GM06990 (cell line): Measurements from ENCODE around the gene PSD4.

Experiments used
- DNase-seq: peaks from one replicate; pipeline ENCODE4 v3.0.0-alpha.2; 2011; ENCODE audit not compliant: insufficient read length; ENCODE audit errors: extremely low read depth
- H3K27me3 ChIP-seq: replicated peaks from 2 replicates; pipeline ENCODE4 v1.6.0; 2011; ENCODE audit warnings: low read length; ENCODE audit not compliant: control insufficient read depth, insufficient read depth
- H3K36me3 ChIP-seq: 2 replicates; pipeline ENCODE4 v1.5.1; 2011; ENCODE audit warnings: low read length; ENCODE audit not compliant: control insufficient read depth, insufficient read depth
- H3K4me3 ChIP-seq: replicated peaks from 2 replicates; pipeline ENCODE4 v1.5.1; 2011; ENCODE audit warnings: low read depth, mild to moderate bottlenecking, control low read depth, low read length
- CTCF ChIP-seq: IDR thresholded peaks from 2 replicates; pipeline ENCODE4 v1.5.1; 2011; ENCODE audit warnings: low read length, control low read depth, mild to moderate bottlenecking, inconsistent platforms; ENCODE audit not compliant: insufficient read depth, poor library complexity, severe bottlenecking

Gene PSD4

DNA sequence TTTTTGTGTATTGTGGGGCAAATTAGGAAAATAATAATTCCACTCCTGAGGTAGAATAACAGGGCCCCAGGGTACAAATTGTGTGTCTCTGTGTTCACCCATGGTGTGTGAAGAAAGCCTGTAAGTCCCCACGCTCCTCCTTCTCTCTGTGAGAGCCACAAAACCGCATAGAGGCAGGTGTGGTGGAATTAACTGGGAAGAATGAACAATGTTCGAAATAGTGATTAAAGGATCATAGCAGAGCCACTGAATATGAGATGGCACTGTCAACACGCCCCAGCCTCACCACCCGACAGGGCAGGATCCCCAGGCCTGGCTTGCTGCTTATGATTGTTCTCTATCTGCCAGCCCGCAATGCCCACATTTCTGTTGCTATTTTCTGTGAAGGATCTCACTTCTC is 32.3 kb upstream of the PSD4 start:
- H3K4me3 ChIP-seq = no peak overlapping the region
- no peak for TF ChIP-seq CTCF
- H3K27me3 ChIP-seq = no peaks in the 10 kb centered on the region
- H3K36me3 ChIP-seq = no peaks in the 10 kb centered on the region
- DNase-seq = no peak

GRCh38 chr2:113142290-113142689 is 31.5 kb upstream of the PSD4 start:
- no peak for DNase-seq
- H3K36me3 ChIP-seq = no peaks in the 10 kb centered on the region
- H3K4me3 ChIP-seq = no peak overlapping the region
- TF ChIP-seq CTCF = no peak
- no peaks in the 10 kb centered on the region for H3K27me3 ChIP-seq

- Histone ChIP-seq H3K36me3 (no peaks in the 10 kb centered on the region), H3K4me3 (no peak overlapping the region), H3K27me3 (no peaks in the 10 kb centered on the region)
- no peak for DNase-seq
- TF ChIP-seq CTCF = no peak
Observed at GRCh38 chr2:113144259-113144658, 29.5 kb upstream of the PSD4 start.

DNA sequence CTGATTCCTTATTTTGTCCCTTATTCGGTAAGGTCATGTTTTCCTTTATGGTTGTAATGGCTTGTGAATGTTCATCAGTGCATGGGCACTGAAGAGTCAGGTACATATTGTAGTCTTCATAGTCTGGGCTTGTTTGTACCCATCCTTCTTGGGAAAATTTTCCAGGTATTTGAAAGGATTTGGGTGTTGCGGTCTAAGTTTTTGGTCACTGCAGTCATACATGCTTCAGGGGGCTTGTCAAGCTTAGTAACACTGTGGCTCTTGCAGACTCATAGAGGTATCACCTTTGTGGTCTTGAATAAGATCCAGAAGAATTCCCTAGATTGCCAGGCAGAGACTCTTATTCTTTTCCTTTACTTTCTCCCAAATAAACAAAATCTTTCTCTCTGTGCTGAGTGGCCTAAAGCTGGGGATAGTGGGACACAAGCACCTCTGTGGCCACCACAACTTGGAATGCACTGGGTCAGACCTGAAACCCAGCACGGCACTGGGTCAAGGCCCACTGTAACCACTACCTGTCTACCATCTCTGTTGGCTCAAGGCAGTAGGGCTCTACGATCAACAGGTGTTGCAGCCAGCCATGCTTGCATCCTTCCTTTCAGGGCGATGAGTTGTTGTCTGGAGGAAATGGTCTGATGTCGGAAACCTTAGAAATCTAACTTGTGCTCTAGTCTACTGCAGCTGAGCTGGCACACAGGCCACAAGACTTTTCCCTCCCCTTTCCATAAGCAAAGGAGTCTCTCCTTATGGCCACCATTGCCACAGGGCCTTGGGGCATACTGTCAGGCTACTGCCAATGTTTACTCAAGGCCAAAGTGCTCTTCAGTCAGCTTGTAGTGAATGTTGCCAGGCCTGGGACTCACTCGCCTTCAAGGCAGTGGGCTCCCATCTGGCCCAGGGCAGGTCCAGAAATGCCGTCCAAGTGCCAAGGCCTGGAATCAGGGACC is 24.9 kb upstream of the PSD4 start:
- H3K27me3 ChIP-seq = no peaks in the 10 kb centered on the region
- H3K4me3 ChIP-seq = no peak overlapping the region
- H3K36me3 ChIP-seq = no peaks in the 10 kb centered on the region
- no peak for TF ChIP-seq CTCF
- DNase-seq = no peak

DNA sequence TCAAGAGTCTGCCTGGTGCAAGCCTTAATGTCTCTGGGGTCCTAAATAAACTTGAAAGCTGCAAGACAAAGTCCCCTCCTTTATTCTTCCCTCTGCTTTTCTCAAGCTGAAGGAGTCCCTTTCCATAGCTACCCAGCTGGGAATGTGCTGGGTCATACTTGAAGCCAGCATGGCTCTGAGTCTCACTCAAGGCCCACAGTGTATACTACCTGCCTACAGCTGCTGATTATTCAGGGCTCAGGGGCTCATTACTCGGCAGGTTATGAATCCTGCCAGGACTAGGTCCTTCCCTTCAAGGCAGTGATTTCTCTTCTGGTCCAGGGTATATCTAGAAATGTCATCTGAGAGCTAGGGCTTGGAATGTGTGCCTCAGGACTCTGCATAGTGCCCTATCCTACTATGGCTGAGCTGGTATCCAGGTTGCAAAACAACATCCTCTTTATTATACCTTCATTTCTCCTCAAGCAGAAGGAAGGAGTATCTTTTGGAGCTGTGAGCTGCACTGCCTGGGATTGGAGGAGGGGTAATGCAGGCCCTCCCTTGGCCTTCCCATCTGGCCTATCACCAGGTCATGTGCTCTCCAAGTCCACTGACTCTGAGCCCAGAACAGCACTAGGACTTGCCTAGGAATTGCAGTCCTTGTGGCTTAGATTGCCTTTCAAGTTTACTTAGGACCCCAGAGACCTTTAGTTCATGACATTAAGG is 24.1 kb upstream of the PSD4 start:
- TF ChIP-seq CTCF = no peak
- Histone ChIP-seq H3K4me3 (no peak overlapping the region), H3K36me3 (no peaks in the 10 kb centered on the region), H3K27me3 (no peaks in the 10 kb centered on the region)
- no peak for DNase-seq
